ENCODE data around the gene SLC39A2.

The SLC39A2 gene

DNA sequence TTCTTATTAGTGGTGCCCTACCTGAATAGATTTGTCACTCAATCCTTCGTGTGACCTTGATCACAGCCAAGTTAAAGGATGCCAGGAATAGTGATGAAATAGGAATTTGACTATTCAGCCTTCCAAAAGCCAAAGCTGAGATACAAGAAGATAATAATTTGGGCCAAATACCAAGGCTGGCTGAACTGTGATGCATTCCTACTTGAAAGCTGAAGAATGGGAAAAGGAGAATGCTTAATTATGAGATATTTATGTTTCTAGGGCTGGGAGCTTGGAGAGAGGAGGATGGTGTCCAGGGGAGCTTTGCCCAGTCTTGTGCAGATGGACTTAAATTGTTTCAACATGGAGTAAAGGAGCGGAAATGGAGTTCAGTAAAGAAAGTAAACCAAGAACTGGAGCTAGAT is 48.3 kb downstream of the SLC39A2 start:
- peak; percentile 83 for DNase-seq (ENCODE audit: low read depth)

DNA sequence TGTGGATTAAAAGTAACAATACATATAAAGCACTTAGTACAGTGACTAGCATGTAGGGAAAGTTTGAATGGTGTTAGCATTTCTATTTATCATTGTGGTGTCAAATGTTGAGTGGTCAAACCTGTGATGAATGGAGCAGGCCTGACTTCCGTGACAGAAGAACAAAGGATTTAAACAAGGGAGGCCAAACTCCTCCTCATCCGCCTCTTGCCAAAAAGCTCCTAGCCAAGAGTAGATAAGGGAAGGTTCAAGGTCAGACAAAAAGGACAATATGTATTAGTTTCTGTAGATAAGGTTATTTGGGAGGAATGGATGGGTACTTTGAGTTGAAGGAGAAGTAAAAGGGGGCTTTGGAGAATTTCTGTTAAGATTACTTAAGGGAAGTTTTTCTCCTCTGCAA is 49.5 kb downstream of the SLC39A2 start:
- DNase-seq (ENCODE audit: low read depth) = no peak

DNA sequence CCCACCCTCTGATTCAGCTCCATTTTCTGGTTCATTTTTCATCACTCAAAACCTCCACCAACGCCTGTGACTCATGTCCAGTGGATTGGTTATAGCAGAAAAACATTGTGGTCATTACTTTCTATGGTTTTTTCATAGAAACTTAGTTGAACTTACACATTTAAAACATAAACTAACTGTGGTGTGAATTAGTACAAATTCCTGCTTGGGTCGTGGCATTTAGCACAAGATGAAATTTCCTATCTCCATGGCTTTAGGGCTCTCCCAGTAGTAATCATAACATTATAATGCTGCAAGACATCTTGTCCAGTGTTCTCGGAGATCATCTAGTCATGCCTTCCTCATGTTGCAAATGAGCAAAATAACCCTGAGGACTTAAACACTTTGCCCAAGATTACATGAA is 50.2 kb downstream of the SLC39A2 start:
- DNase-seq (ENCODE audit: low read depth) = peak; percentile 70

DNA sequence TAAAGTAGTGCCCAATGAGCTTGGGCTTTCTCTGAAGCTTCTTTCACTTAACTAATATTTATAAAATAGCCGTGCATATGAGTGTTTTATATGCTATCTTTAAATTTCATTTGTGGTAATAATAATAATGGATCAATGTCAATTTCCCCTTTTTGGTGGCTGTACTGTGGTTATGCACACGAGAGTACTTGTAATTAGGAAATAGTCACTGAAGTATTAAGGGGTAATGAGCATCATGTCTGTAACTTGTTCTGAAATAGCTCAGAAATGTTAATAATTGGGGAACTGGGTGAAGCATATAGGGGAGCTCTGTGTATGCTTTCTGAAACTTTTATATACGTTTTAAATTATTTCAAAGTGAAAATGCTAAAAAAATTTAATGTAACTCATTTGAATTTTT is 51.5 kb downstream of the SLC39A2 start:
- DNase-seq (ENCODE audit: low read depth) = no peak

Data from EH (cell line).